Activated T-cell treated with anti-CD3 and anti-CD28 coated beads for 1 hour (primary cell): ENCODE measurements around the gene VAPA.

Experiments
- DNase-seq: peaks from one replicate; pipeline ENCODE4 v3.0.0-alpha.2; 2020; ENCODE audit warnings: low read depth

Gene VAPA

DNA sequence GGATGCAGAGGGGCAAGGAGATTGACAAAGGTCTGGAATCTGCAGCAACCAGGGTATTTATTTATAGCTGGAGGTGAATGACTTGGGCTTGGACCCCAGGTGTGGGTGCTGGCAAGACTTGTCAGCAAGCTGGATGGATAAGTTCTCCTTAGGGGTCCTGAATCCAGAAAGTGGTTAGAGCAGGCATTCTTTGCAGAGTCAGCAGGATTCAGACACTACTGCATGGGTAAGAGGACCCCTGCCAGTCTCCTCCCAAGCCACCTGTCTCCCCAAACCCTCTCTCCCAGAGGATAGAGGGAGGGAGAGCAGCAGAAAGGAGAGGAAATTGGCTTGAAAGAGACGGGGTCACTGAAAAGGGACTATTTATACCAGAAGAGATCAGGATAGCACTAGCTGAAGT, 89.5 kb downstream of the VAPA start:
- no peak for DNase-seq

DNA sequence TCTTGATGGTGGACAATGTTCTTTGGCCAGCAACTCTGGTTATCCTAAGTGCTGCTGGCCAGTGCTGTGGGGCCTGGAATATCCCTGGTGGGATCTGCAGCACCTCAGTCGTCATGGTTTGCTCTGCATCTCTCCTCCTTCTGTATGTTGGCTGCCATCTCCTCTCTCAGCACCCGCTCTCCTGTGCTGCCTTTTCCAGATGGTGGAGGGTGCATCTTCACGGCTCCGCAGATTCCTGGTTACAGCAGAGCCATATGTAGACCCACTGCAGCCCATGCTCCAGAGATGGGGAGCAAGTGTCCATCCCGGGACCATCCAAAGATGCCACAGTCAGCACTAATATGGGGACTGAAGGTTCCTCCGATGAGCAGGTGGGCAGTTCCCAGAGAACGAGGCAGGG, 90.0 kb downstream of the VAPA start:
- no peak for DNase-seq

DNA sequence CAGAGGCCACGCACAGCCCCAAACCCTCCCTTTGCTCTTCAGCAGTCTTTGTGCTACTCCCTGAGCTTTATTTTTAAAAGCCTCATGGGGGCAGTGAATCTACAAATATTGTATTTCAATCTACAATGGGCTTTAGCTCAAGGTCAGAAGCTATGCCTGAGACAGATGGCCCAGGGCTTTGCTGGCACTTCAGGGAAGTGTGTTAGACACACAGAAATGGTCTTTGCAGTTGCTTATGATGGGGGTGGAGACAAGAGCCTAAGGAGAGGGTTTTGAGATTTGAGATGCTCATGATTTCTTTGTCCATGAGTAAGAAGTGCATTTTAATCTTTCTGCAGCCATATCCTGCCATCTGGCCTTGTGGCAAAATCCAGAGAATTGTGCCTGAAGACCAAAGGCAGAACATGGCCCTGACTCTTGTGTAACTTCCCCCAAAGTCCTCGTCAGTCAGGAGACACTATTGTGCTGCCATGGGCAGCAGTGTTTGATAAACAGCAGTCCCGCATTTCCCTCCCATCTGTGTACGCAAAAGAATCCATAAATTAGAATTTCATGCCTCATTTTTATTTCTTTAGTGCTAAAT, 92.6 kb downstream of the VAPA start:
- no peak for DNase-seq

DNA sequence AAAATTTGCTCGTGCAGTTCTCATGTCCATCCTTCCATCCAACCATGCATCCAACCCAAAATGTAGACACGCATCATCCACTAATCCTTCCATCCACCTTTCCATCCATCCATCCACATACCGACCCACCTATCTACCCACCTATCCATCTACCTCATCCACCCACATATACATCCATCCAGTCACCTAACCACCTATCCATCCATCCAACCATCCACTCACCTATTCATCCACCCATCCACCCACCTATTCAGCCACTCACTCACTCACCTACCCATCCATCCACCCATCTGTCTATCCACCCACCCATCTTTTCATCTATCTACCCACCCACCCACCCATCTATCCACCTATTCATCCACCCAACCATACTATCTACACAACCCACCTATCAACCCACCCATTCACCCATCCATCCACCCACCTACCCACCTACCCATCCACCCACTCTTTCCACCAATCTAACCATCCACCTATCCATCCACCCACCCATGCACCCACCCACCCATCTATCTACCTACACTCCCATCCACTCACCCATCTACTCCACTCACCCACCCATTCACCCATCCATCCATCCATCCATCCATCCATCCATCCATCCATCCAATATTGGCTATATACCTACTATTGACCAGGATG, 94.3 kb downstream of the VAPA start:
- DNase-seq, result no peak
